Stimulated activated CD8-positive, alpha-beta memory T cell treated with anti-CD3 and anti-CD28 coated beads, Interleukin-2, amount 100 ng/mL, for 48 hours (primary cell): ENCODE results near the gene TTC12.

Experiments used
- DNase-seq, 2 donors: peaks; one replicate each; pipeline ENCODE4 v3.0.0-alpha.2; 2020; ENCODE audit warnings: low read depth in 2 of 2

Gene TTC12

GRCh38 chr11:113404859-113405430 lies 90.6 kb downstream of the TTC12 start:
- no peak for DNase-seq

GRCh38 chr11:113405724-113406478 lies 91.5 kb downstream of the TTC12 start:
- DNase-seq: no peak

GRCh38 chr11:113407163-113407562 lies 92.8 kb downstream of the TTC12 start:
- DNase-seq: no peak

GRCh38 chr11:113408206-113408605 lies 93.8 kb downstream of the TTC12 start:
- no peak for DNase-seq

GRCh38 chr11:113408887-113409286 lies 94.5 kb downstream of the TTC12 start:
- no peak for DNase-seq

- no peak for DNase-seq
Measured at GRCh38 chr11:113409526-113409925, 95.1 kb downstream of the TTC12 start.

- no peak for DNase-seq
Measured at GRCh38 chr11:113410414-113411135, 96.2 kb downstream of the TTC12 start.

- DNase-seq: no peak
Measured at GRCh38 chr11:113411536-113411935, 97.2 kb downstream of the TTC12 start.

GRCh38 chr11:113412675-113413074 lies 98.3 kb downstream of the TTC12 start:
- DNase-seq: no peak

GRCh38 chr11:113415343-113415742 lies 101.0 kb downstream of the TTC12 start:
- DNase-seq: no peak
